ENCODE data around the gene OSBP.

The OSBP gene

GRCh38 chr11:59528711-59529110, 86.9 kb downstream of the OSBP start:
- no peak for TF ChIP-seq CTCF (IDR thresholded peaks at IDR 0.05; ENCODE audit: insufficient read depth, low read length, missing control alignments)
- no peak for DNase-seq (ENCODE audit: low read depth, low spot score)
- H3K4me3 ChIP-seq (ENCODE audit: low read depth, low read length), result no peak overlapping the region
- ChIA-PET CTCF (interaction anchor here (1.4 to 2.0 kb wide), 3 partner anchors 9 to 154 kb away, joined by 5 to 14 read pairs (median 5); no protein-coding TSS in a partner anchor), POLR2A (no interaction called here)

All from AG04449 (cell line).